ENCODE measurements around the gene HIRA.

DNA sequence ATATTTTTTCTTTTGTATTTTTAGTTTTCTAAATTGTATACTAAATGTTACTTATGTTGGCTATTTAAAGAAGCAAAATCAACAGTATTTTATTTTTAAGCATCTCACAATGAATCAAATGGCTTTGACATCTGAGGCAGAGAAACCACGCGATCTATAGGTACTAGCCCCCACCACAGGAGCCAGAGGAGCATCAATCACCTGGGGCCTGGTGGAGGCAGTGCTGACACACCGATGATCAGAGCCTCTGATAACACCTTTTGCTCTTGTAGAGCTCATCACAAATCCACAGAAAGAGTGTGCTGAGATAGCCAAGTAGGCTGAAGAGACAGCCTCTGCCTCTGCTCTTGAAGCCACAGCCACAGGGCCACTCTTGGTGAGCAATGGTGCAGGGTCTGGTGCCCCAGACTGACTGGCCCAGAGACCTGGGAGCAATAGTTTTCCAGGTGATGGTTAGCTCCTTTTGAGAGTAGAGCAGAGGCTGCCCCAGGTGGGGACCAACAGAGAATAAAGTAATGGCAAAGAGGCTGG is 25.2 kb downstream of the HIRA start:
- TF ChIP-seq RAD21 (IDR thresholded peaks at IDR 0.05), result no peak
- TF ChIP-seq, protein P1, sequence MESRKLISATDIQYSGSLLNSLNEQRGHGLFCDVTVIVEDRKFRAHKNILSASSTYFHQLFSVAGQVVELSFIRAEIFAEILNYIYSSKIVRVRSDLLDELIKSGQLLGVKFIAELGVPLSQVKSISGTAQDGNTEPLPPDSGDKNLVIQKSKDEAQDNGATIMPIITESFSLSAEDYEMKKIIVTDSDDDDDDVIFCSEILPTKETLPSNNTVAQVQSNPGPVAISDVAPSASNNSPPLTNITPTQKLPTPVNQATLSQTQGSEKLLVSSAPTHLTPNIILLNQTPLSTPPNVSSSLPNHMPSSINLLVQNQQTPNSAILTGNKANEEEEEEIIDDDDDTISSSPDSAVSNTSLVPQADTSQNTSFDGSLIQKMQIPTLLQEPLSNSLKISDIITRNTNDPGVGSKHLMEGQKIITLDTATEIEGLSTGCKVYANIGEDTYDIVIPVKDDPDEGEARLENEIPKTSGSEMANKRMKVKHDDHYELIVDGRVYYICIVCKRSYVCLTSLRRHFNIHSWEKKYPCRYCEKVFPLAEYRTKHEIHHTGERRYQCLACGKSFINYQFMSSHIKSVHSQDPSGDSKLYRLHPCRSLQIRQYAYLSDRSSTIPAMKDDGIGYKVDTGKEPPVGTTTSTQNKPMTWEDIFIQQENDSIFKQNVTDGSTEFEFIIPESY (IDR thresholded peaks at IDR 0.05), result no peak
- no peak for TF ChIP-seq HNF4G (IDR thresholded peaks at IDR 0.05)
- no peak for TF ChIP-seq EGR1 (IDR thresholded peaks at IDR 0.05; ENCODE audit: low read depth in 2 of 2)
- TF ChIP-seq JUND (IDR thresholded peaks at IDR 0.05), result no peak
- TF ChIP-seq, protein P2, sequence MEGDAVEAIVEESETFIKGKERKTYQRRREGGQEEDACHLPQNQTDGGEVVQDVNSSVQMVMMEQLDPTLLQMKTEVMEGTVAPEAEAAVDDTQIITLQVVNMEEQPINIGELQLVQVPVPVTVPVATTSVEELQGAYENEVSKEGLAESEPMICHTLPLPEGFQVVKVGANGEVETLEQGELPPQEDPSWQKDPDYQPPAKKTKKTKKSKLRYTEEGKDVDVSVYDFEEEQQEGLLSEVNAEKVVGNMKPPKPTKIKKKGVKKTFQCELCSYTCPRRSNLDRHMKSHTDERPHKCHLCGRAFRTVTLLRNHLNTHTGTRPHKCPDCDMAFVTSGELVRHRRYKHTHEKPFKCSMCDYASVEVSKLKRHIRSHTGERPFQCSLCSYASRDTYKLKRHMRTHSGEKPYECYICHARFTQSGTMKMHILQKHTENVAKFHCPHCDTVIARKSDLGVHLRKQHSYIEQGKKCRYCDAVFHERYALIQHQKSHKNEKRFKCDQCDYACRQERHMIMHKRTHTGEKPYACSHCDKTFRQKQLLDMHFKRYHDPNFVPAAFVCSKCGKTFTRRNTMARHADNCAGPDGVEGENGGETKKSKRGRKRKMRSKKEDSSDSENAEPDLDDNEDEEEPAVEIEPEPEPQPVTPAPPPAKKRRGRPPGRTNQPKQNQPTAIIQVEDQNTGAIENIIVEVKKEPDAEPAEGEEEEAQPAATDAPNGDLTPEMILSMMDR (IDR thresholded peaks at IDR 0.05; ENCODE audit: low read depth, low read length, missing input control), result no peak
- no peak for TF ChIP-seq FOXA2 (IDR thresholded peaks at IDR 0.05)
- TF ChIP-seq, protein P3, sequence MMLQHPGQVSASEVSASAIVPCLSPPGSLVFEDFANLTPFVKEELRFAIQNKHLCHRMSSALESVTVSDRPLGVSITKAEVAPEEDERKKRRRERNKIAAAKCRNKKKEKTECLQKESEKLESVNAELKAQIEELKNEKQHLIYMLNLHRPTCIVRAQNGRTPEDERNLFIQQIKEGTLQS (IDR thresholded peaks at IDR 0.05), result no peak
- TF ChIP-seq FOXA1 (IDR thresholded peaks at IDR 0.05), result no peak
- TF ChIP-seq YY1 (IDR thresholded peaks at IDR 0.05), result no peak
- TF ChIP-seq, protein P4, sequence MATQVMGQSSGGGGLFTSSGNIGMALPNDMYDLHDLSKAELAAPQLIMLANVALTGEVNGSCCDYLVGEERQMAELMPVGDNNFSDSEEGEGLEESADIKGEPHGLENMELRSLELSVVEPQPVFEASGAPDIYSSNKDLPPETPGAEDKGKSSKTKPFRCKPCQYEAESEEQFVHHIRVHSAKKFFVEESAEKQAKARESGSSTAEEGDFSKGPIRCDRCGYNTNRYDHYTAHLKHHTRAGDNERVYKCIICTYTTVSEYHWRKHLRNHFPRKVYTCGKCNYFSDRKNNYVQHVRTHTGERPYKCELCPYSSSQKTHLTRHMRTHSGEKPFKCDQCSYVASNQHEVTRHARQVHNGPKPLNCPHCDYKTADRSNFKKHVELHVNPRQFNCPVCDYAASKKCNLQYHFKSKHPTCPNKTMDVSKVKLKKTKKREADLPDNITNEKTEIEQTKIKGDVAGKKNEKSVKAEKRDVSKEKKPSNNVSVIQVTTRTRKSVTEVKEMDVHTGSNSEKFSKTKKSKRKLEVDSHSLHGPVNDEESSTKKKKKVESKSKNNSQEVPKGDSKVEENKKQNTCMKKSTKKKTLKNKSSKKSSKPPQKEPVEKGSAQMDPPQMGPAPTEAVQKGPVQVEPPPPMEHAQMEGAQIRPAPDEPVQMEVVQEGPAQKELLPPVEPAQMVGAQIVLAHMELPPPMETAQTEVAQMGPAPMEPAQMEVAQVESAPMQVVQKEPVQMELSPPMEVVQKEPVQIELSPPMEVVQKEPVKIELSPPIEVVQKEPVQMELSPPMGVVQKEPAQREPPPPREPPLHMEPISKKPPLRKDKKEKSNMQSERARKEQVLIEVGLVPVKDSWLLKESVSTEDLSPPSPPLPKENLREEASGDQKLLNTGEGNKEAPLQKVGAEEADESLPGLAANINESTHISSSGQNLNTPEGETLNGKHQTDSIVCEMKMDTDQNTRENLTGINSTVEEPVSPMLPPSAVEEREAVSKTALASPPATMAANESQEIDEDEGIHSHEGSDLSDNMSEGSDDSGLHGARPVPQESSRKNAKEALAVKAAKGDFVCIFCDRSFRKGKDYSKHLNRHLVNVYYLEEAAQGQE (IDR thresholded peaks at IDR 0.05), result no peak
- no peak for TF ChIP-seq GABPA (IDR thresholded peaks at IDR 0.05 in 1 of 2, conservative IDR thresholded peaks at IDR 0.05 in 1 of 2)
- TF ChIP-seq, protein P5, sequence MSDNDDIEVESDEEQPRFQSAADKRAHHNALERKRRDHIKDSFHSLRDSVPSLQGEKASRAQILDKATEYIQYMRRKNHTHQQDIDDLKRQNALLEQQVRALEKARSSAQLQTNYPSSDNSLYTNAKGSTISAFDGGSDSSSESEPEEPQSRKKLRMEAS (IDR thresholded peaks at IDR 0.05), result no peak
